ENCODE data around the gene ATG4B.

ATG4B gene

DNA sequence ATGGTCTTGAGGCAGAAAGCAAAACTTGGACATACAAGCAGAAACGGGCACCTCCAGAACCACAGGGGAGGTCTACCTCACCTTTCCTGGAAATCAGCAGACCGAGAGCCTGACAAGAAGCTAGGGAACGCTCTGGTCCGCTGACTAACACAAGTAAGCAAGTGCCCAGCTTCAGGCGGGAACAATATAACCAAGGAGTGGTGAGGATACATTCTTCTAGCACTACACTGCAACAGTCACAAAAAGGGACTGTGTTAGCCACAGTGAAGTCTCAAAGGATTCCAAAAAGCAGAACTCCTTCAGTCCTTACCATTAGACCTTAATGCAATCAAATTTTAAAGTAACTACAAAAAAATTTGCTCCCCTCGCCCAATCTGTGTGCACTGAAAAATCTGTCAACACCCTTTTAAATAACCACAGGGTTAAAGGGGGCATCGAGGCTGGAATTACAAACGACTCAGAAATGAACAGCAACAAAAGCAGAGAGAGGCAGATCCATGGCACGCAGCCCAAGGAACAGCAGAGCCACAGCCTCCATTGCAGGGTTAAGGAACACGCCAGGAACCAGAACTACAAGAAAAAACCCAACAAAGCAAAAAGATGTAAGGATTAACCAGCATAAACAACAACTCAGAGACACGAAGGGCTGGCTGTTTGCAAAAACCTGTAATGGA is 7.6 kb upstream of the ATG4B start:
- CTCF ChIA-PET: no interaction called here
- POLR2A ChIA-PET (ENCODE audit: low non-redundant PET): interaction anchor here (0.7 kb wide), 1 partner anchor 131 kb away, joined by 5 read pairs; no protein-coding TSS in a partner anchor
- no peak for DNase-seq (ENCODE audit: low spot score)
- no peak overlapping the region for H3K27ac ChIP-seq
- TF ChIP-seq CTCF (conservative IDR thresholded peaks at IDR 0.05; ENCODE audit: low read depth): no peak

GRCh38 chr2:241632478-241633325 is 4.8 kb upstream of the ATG4B start:
- POLR2A ChIA-PET (ENCODE audit: low non-redundant PET): no interaction called here
- no peak for DNase-seq (ENCODE audit: low spot score)

DNA sequence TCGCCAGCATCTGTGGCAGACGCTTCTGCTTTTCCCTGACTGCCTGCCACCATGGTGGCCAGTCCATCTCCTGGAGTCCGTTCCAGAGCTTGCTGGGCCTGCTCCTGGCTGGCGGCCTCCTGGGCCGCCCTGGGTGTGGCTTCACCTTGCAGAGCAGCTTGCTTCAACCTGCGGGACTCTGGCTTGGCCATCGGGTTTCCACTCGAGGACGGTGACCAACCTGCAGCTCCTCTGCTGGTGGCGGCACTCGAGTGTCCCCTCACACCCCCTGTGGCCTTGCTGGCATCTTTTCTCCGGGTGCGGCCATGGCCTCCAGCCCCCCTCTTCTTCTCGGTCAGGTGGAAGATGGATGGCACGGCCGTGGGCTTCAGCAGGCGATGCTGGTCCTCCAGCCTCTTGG is 3.9 kb upstream of the ATG4B start:
- DNase-seq (ENCODE audit: low spot score): no peak
- POLR2A ChIA-PET (ENCODE audit: low non-redundant PET): no interaction called here
- no peak overlapping the region for H3K27ac ChIP-seq
- CTCF ChIA-PET: no interaction called here
- no peak for TF ChIP-seq CTCF (conservative IDR thresholded peaks at IDR 0.05; ENCODE audit: low read depth)

More at GRCh38 chr2:241632478-241633325, 4.8 kb upstream of the ATG4B start:
- no peak overlapping the region for H3K27ac ChIP-seq
- TF ChIP-seq CTCF (conservative IDR thresholded peaks at IDR 0.05; ENCODE audit: low read depth): no peak
- CTCF ChIA-PET: interaction anchor here (0.6 kb wide), 1 partner anchor 32 kb away, joined by 4 read pairs; no protein-coding TSS in a partner anchor

DNA sequence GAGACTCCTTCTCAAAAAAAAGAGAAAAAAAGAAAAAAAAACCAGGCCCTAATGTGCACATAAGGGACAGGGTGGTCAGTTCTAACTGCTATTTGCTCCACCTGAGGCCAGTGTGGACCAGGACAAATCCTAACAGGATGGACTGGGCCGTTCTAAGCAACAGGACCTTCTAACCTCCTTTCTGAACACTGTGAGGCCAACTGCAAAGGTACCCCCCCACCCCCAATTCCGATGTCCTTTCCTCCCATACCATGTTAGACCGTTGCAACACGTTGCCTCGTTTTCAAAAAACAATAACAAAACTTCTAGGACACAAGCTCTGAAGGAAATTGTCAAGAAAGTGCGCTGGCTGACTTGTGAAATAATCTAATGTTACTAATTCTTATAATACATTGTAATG is 1.7 kb upstream of the ATG4B start:
- DNase-seq (ENCODE audit: low spot score): no peak
- TF ChIP-seq CTCF (conservative IDR thresholded peaks at IDR 0.05; ENCODE audit: low read depth): no peak
- POLR2A ChIA-PET (ENCODE audit: low non-redundant PET): interaction anchor here (0.7 kb wide), 1 partner anchor 66 kb away, joined by 5 read pairs; the partner anchor contains the start of gene ING5
- CTCF ChIA-PET: no interaction called here
- H3K27ac ChIP-seq: peak overlapping the region; percentile 96

- DNase-seq (ENCODE audit: low spot score): peak; percentile 30
- POLR2A ChIA-PET (ENCODE audit: low non-redundant PET): interaction anchor here (0.7 kb wide), 1 partner anchor 66 kb away, joined by 5 read pairs; the partner anchor contains the start of gene ING5
- CTCF ChIA-PET: no interaction called here
- H3K27ac ChIP-seq: peak overlapping the region; percentile 96
- no peak for TF ChIP-seq CTCF (conservative IDR thresholded peaks at IDR 0.05; ENCODE audit: low read depth)
These were observed 1.1 kb upstream of the ATG4B start for GRCh38 chr2:241636182-241637017.
